K562 (cell line): Measurements from ENCODE around the gene ANTKMT. TPM values are rescaled to one million over a fixed set of nuclear protein-coding genes. Genes with fewer than 3 reads are reported as not detected.

Experiments used
- CGGBP1 ChIP-seq: fragments of 250-450 bp; sonication (Bioruptor Pico); IDR thresholded peaks from 2 replicates; pipeline ENCODE4 v1.9.0; 2021; ENCODE audit warnings: mild to moderate bottlenecking
- CREB1 ChIP-seq, 2 experiments: sonication (generic) in 1 of 2; formaldehyde crosslinking in 1 of 2; IDR thresholded peaks; 2 replicates each; pipeline versions ENCODE4 v1.6.1 to v1.8.0; 2012 to 2022; ENCODE audit warnings: inconsistent platforms in 1 of 2, mild to moderate bottlenecking in 1 of 2, missing genetic modification reagents in 1 of 2, moderate library complexity in 1 of 2
- MTF1 ChIP-seq: fragments of 250-450 bp; sonication (Bioruptor Pico); IDR thresholded peaks from 2 replicates; pipeline ENCODE4 v1.9.0; 2021; ENCODE audit warnings: moderate library complexity, mild to moderate bottlenecking, inconsistent platforms, borderline replicate concordance
- PPARD ChIP-seq: fragments of 250-450 bp; sonication (Bioruptor Pico); IDR thresholded peaks from 2 replicates; pipeline ENCODE4 v1.8.0; 2022; ENCODE audit warnings: inconsistent platforms, mild to moderate bottlenecking, moderate library complexity
- RBM17 ChIP-seq: fragments of 200-400 bp; formaldehyde crosslinking; IDR thresholded peaks from 2 replicates; pipeline ENCODE4 v1.6.1; 2017; ENCODE audit warnings: low read depth, mild to moderate bottlenecking, low read length, borderline replicate concordance
- RREB1 ChIP-seq: fragments of 250-450 bp; sonication (Bioruptor Pico); IDR thresholded peaks from 2 replicates; pipeline ENCODE4 v1.4.0; 2020
- U2AF1 ChIP-seq: fragments of 200-400 bp; formaldehyde crosslinking; optimal IDR thresholded peaks from 2 replicates; pipeline ENCODE3; 2017; ENCODE audit warnings: mild to moderate bottlenecking, low read depth, low read length, moderate library complexity
- YY1 ChIP-seq, 3 experiments: IDR thresholded peaks; 2 replicates each; pipeline ENCODE4 v1.6.1; 2011; ENCODE audit warnings: low read length in 2 of 3, mild to moderate bottlenecking in 2 of 3, moderate library complexity in 2 of 3, borderline replicate concordance in 1 of 3, control low read depth in 1 of 3, low read depth in 1 of 3; ENCODE audit not compliant: insufficient read depth in 3 of 3, insufficient replicate concordance in 2 of 3, control insufficient read depth in 1 of 3, insufficient read length in 1 of 3; ENCODE audit errors: extremely low read depth in 1 of 3
- ZBTB33 ChIP-seq: sonication (generic); formaldehyde crosslinking; IDR thresholded peaks from 2 replicates; pipeline ENCODE4 v1.8.1; 2023; ENCODE audit warnings: mild to moderate bottlenecking, missing genetic modification reagents
- ZNF143 ChIP-seq: sonication (generic); formaldehyde crosslinking; IDR thresholded peaks from 2 replicates; pipeline ENCODE4 v1.9.0; 2022; ENCODE audit warnings: mild to moderate bottlenecking, missing genetic modification reagents
- ZNF431 ChIP-seq: sonication (generic); formaldehyde crosslinking; IDR thresholded peaks from 2 replicates; pipeline ENCODE4 v1.8.0; 2022; ENCODE audit warnings: mild to moderate bottlenecking, missing genetic modification reagents
- ZNF77 ChIP-seq: fragments of 250-450 bp; sonication (Bioruptor Pico); IDR thresholded peaks from 2 replicates; pipeline ENCODE4 v1.5.0; 2020
- polyA plus RNA-seq, 8 experiments: library from polyadenylated mRNA; depleted of rRNA in 4 of 8; stranded (reverse) in 5 of 8; unstranded in 3 of 8; fragments of >200 nt; fragmentation: Nextera tagmentation in 2 of 8; fragmentation: Illumina TruSeq in 1 of 8; extraction: Ambion mirVana in 2 of 8; extraction: Trizol in 1 of 8; gene quantifications; 2 replicates each; pipeline versions ENCODE4 v1.2.1 to v1.2.3, GENCODE V29; 2011 to 2014; ENCODE audit warnings: inconsistent platforms in 1 of 8, missing spikeins in 1 of 8
- total RNA-seq, 7 experiments: library from RNA; depleted of rRNA in 6 of 7; stranded (reverse); fragments of >200 nt in 6 of 7; fragmentation: Illumina TruSeq in 2 of 7; extraction: Trizol in 2 of 7; gene quantifications; 2 replicates each; pipeline versions ENCODE4 v1.2.1 to v1.2.3, GENCODE V29; 2011 to 2021; ENCODE audit warnings: low replicate concordance in 1 of 7
- TF ChIP-seq, protein P1 (sequence below): fragments of 450-650 bp; formaldehyde crosslinking; conservative IDR thresholded peaks from 2 replicates; pipeline ENCODE4 v1.4.0; 2022; ENCODE audit warnings: mild to moderate bottlenecking, missing genetic modification characterization
- TF ChIP-seq, protein P2 (sequence below): fragments of 200-800 bp; sonication (Bioruptor generic); IDR thresholded peaks from 2 replicates; pipeline ENCODE4 v1.6.1; 2017; ENCODE audit warnings: missing genetic modification characterization, missing compliant biosample characterization

Gene ANTKMT
- total and polyA plus RNA-seq, 9 of the 15 experiments (the other 6 are each of a cell fraction or from before 2014, with no cell fraction given): 0.58 to 217 (median 19.1) TPM

DNA sequence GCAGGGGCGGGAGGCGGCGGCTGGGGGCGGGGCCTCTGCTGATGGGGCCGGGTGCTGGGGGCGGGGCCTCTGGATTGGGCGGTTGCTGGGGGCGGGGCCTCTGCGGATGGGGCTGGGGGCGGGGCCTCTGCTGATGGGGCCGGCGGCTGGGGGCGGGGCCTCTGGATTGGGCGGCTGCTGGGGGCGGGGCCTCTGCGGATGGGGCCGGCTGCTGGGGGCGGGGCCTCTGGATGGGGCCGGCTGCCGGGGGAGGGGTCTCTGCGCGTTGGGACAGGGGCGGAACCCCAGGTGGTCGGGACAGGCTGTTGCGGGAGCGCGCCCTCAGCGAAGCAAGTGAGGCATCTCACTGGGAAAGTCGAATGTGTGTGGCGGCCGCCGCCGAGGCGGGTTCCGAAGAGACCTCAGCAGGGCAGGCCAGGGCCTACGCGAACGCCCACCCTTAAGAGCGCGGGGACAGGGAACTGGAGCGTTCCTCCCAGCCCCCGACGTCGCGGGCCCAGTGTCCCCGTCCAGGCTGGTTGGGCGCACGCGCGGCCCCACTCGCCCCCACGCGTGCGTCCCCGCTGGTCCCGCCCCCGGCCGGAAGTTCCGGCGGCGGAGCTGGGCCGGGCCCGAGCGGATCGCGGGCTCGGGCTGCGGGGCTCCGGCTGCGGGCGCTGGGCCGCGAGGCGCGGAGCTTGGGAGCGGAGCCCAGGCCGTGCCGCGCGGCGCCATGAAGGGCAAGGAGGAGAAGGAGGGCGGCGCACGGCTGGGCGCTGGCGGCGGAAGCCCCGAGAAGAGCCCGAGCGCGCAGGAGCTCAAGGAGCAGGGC, 40.9 kb upstream of the ANTKMT start, which contains the start of gene STUB1 (continued):
- TF ChIP-seq, protein P1, sequence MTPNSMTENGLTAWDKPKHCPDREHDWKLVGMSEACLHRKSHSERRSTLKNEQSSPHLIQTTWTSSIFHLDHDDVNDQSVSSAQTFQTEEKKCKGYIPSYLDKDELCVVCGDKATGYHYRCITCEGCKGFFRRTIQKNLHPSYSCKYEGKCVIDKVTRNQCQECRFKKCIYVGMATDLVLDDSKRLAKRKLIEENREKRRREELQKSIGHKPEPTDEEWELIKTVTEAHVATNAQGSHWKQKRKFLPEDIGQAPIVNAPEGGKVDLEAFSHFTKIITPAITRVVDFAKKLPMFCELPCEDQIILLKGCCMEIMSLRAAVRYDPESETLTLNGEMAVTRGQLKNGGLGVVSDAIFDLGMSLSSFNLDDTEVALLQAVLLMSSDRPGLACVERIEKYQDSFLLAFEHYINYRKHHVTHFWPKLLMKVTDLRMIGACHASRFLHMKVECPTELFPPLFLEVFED (CRISPR knock-in tag): no peak
- TF ChIP-seq ZNF431 (CRISPR knock-in tag) (0 out of 2 replicates have a peak, but pooled peaks have one; percentile 23), CGGBP1 (CRISPR knock-in tag) (no peak), RREB1 (CRISPR knock-in tag) (no peak), ZNF143 (CRISPR knock-in tag) (no peak), MTF1 (CRISPR knock-in tag) (no peak), ZNF77 (CRISPR knock-in tag) (no peak), YY1 (IDR thresholded peaks at IDR 0.05; ENCODE audit: borderline replicate concordance in 1 of 3, control insufficient read depth in 1 of 3, extremely low read depth in 1 of 3, insufficient read depth in 3 of 3, insufficient read length in 1 of 3, insufficient replicate concordance in 2 of 3, low read depth in 1 of 3, low read length in 2 of 3) (peak in 1 of 3 experiments; percentile 10), U2AF1 (peak; percentile 24), CREB1 (IDR thresholded peaks at IDR 0.05) (no peak), CREB1 (CRISPR knock-in tag; IDR thresholded peaks at IDR 0.05) (0 out of 2 replicates have a peak, but pooled peaks have one; percentile 21), ZBTB33 (CRISPR knock-in tag) (no peak), RBM17 (no peak), PPARD (CRISPR knock-in tag) (no peak)
- TF ChIP-seq, protein P2, sequence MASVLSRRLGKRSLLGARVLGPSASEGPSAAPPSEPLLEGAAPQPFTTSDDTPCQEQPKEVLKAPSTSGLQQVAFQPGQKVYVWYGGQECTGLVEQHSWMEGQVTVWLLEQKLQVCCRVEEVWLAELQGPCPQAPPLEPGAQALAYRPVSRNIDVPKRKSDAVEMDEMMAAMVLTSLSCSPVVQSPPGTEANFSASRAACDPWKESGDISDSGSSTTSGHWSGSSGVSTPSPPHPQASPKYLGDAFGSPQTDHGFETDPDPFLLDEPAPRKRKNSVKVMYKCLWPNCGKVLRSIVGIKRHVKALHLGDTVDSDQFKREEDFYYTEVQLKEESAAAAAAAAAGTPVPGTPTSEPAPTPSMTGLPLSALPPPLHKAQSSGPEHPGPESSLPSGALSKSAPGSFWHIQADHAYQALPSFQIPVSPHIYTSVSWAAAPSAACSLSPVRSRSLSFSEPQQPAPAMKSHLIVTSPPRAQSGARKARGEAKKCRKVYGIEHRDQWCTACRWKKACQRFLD (CRISPR knock-in tag): no peak
